DND-41 (cell line): ENCODE measurements around the gene EXOC4.

Source experiments
- CTCF ChIP-seq: IDR thresholded peaks from 2 replicates; pipeline ENCODE4 v1.5.1; 2012; ENCODE audit warnings: borderline replicate concordance, low read length, moderate library complexity, mild to moderate bottlenecking; ENCODE audit not compliant: poor library complexity, severe bottlenecking; ENCODE audit errors: extremely low read depth
- EZH2 ChIP-seq: IDR thresholded peaks from 3 replicates; pipeline ENCODE4 v1.6.1; 2012; ENCODE audit warnings: borderline replicate concordance, low read depth, mild to moderate bottlenecking, moderate library complexity, low read length, inconsistent platforms; ENCODE audit not compliant: severe bottlenecking

- TF ChIP-seq CTCF, result no peak
- TF ChIP-seq EZH2, result no peak
Observed at GRCh38 chr7:133551466-133551865, 298.6 kb downstream of the EXOC4 start.
